Stimulated activated CD4-positive, alpha-beta T cell treated with anti-CD3 and anti-CD28 coated beads, TNF-alpha, amount 100 ng/mL, for 4 hours (primary cell): Measurements from ENCODE around the gene DLGAP4.

Source experiments
- DNase-seq, 3 experiments: peaks; one replicate each; pipeline ENCODE4 v3.0.0-alpha.2; 2020; ENCODE audit warnings: low read depth in 3 of 3

DLGAP4 gene

DNA sequence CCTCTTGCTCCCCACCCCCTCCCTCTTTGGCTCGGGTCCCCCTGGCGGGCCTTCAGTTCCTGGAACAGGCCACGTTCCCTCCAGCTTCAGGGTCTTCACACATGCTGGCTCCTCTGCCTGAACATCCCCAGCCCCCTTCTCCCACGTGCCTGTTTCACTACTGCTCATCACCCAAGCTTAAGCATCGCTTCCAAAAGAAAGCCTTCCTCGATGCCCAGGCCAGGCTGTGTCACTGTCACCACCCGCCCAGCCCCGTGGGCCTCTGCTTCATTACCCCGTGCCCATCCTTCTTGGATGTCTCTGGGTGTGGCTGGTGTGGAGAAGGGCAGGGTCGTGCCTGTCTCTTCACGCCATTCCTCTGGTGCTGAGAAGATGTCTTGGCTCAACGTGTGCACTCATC, 2.8 kb downstream of the DLGAP4 start:
- DNase-seq = no peak

DNA sequence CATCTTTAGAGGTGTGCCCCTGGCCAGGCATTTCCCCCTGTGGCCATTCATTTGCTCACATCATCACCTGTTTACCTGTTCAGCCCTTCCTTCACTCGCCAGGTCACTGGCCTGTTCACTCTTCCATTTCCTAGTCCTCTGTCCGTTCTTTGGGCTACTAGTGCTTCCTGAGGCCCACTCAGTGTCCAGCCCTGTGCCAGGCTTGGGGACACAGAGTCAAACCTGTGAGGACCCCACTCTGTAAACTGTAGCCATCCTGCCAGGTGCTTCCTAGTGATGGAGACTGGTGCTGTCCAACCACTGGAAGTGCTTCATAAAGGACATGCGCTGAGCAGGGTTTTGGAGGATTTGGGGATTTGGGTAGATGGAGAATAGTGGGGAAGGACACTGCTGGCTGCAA, 3.5 kb downstream of the DLGAP4 start:
- no peak for DNase-seq

DNA sequence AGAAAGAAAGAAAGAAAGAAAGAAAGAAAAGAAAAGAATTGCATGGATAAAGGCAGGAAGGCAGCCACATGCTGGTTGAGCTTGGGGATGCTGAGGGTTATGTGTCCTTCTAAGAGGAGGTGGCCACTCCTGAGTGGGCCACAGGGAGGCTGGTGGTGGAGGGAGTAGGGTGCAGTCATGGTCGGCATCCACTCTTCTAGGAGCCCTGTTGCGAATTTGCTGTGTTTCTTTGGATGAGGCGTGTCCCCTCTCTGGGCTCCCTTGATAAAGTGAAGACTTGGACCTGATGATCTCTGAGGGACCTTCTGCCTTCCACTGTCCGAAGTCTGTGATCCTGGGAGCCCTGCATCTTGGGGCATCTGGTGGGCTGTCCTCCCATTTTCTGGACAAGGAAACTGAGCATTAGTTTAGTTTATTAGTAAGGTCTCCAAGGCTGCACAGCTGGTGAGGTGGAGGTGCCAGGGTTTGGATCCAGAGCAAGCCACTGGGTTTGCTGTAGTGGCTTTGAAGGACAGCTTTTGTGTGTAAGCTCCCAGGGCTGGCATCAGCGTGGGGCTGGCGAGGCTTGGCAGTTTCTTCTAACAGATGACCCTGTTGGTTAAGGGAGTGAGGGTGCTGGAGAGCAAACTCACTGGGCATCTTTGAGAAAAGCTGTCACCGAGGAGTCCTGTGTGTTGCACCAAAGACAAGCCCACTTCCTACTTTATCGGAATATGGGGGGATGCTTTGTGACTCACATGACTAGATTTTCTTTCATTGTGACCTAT, 4.3 kb downstream of the DLGAP4 start:
- DNase-seq = no peak

DNA sequence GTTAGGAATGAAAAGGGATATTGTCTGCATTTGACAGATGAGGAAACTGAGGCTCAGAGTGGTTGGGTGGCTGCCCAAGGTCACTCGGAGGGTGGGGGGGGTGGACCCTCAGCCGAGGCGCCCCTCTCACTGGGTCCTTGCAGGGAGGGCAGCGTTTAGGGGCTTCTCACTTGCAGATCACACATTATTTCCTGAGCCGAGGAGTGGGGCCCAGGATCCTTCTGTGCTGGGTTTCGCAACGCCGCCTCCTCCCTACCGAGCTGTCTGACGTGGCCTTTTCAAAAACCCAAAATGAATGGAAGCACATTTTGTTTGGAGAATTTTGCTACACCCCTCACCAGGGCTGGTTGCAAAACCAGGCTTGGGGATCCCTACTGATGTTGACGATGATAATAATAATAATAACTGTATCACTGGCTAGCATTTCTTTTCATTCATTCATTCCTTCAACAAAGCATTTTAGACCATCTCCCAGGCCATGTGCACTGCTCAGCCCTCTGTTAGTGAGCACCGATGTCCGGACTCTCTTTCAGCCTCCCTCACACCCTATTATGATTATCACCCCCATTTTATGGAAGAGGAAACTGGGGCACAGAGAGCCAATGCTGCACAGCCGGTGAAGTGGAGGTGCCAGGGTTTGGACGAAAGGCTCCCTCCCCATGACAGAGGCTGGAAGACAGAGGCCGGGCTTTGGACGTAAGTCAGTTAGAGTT, 5.2 kb downstream of the DLGAP4 start:
- no peak for DNase-seq

DNA sequence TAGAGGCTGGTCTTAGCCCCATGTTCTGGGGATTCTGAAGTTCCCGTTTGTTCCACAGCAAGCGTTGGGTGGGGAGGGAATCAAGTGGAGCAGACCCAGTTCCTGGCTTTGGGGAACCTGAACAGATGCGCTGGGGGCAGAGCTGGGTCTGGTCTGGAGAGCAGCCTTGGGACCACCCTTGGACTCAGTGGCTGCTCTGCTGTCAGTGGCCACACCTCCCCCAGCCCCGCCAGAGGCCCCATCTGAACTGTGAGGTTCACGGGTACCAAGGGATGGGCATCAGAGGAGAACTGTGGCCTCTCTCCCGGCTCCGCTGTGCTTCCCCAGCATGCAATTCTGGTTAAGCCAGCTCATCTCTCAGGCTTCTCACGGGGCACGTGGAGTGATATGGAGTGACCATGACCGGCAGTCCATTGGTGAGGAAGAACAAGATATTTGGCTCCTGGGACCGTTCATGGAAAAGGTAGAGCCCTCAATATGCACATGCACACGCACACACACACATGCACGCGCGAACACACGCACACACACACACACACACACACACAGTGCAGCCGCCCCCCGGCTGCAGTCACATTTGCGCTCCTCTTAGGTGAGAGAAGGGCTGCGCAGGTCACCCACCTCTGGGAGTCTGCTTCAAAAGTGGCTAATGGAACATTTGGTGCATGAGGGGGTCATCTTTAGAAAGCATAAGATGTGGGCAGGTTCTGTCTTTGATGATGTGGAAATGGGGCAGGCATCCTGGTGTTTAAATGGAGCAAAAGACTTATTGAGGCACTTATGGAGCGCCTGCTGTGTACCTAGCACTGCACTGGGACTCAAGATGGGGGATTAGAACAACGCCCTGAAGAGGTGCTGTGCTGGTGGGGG, 6.0 kb downstream of the DLGAP4 start:
- DNase-seq = no peak

DNA sequence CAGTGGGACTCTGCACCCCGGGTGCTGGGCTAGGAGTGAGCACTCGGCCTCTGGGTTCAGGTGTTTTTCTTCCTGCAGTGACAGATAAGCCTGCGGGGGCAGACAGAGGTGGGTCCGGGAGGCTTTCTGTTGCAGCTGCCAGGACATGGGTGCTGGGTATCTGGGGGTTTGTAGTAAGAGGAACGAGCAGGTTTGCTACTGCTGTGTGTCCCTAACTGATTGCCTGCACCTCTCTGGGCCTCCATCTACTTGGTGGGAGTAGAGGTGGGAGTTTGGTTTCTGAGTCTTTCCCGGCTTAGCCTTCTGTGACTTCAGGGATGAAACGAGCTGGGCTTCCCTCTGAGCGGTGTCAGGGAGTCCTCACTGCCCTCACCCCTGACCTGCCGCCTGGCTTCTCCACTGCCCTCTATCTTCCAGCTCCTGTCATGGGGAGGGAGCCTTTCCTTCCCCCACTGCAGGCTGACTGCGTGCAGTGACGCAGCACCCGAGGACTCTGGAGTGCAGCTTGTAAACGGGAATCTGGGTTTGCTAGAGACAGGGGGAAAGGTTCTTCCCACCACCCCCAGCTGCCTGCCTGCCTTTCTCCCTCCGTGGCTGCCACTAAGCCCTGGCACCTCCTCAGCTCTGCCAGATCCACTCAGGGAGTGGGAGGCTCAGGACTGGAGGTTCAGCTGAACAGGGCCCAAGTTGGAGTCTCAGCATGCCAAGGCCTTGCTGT, 6.7 kb downstream of the DLGAP4 start:
- DNase-seq = no peak

DNA sequence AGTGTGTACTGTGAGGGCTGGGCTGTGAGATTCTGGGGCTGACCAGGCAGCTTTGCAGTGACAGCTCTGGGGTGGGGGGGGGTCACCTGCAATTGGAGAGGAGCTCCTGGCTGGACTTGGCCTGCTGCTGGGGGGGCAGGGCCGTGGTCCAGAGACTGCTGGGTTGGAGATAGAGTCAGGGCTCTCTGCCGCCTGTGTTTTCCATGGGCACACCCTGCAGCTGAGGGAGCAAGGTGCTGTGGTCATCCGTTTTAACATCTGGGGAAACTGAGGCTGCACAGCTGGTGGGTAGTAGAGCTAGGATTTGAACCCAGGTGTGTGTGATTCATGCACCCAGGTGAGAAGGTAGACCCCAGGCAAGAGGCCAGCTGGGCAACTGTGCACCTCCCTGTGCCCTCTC, 7.3 kb downstream of the DLGAP4 start:
- DNase-seq = no peak

DNA sequence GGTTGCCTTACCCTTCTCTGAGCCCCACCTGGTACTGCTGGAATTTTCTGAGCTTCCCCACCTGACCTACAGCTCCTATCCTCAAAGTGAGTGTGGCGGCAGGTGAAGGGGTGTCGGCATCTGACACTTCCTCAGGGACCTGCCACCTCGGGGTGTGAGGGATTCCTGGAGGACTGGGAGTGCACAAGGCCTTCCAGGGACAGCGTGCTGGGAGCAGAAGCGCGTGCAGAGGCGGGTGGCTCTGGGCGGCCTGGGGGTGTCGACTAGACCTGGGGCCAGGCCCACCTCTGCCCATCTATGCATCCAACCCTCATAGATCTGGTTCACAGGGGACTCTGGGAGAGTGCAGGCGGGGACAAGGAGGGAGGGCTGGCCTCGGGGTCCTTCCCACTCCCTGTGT, 7.8 kb downstream of the DLGAP4 start:
- DNase-seq = no peak

DNA sequence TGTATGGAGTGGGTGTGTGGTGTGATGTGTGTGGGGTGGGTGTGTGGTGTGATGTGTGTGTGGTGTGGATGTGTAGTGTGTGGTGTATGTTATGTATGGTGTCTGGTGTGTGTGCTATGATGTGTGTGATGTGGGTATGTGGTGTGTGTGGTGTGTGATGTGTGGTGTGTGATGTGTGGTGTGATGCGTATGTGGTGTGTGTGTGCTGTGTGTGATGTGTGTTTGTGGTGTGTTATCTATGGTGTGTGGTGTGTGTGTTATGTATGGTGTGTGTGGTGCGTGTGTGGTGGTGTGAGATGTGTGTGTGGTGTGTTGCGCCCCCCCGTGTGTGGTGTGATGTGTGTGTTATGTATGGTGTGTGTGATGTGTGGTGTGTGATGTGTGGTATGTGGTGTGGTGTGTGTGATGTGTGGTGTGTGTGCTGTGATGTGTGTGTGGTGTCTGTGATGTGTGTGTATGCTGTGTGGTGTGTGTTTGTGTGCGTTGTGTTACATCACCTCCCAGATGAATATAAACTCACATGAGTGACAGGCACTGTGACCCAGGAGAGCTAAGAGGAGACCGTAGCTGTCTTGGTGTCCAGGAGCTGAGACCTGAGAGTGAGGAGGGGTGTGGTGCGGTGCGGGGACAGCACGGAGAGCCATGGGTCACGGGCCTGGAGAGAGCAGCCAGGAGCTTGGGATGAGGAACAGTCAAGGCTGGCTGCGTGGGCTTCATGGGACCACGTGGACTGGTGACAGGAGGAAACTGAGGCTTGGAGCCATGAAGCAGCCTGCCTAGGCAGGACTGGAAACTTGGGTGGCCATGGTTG, 8.8 kb downstream of the DLGAP4 start:
- no peak for DNase-seq

DNA sequence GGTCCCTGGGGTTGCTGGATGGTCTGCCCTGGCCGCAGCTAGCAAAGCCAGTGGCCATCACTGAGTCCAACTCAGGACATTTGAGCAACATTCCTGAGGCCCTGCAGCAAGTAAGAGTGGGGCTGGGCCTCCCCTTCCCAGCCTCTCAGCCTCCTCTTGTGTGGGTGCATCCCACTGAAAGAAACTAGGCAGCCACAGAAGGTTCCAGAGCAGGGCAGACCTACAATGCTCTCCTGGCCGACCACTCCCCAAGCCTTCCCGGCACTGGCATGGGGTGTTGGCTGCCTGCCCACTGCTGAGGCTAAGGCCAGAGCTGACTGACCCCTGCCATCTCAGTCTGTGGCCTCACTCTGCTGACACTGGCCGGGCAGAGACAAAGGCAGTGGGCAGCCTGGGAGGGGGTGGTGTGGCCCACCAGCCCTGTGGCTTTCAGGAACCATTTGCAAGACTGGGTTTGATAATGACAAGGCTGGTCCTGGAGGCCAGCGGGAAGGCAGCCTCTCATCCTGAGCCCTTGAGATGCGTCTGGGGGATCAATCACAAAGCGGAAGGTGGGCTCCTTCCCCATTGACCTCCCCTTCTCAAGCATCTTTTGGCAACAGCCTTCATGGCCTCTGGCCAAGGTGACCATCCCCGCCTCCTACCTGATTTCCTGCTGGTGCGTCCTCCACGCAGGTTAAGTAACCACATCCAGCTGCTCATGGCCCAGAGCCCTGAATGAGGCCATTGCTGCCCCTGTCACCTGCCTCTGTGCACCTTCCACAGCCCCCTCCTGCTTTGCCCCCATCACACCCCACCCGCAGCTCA, 9.6 kb downstream of the DLGAP4 start:
- no peak for DNase-seq

DNA sequence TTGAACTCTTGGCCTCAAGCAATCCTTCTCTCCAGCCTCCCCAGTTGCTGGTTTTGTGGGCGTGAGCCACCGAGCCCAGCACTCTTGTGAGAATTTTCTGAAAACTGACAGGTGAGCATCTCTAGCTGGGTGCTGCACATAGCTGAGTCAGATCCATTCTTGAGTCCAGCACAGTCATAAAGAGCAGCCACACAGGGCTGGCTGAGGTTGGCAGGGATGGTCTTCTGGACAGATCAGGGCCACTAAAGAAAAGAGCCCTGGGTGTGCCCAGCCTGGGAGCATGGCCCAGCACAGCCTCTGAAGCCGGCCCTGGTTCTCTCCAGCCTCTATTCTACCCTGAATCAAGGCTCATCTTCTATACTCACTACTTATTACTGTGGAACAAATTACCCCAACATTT, 11.5 kb downstream of the DLGAP4 start:
- no peak for DNase-seq

DNA sequence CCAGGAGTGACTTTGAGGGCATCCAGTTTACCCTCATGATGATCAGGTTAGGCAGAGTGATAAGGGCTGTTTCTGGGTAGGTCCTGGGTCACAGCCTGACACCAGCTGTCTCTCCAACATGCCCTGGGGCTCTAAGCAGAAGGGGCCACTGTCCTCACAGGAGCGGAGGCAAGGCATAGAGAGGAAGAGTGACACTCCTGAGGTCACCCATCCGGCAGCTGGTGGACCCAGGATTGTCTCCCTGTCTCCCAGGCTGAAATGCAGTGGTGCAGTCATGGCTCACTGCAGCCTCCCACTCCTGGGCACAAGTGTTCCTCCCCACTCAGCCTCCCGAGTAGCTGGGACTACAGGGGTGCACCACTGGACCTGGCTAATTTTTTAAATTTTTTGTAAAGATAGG, 12.0 kb downstream of the DLGAP4 start:
- DNase-seq = no peak

DNA sequence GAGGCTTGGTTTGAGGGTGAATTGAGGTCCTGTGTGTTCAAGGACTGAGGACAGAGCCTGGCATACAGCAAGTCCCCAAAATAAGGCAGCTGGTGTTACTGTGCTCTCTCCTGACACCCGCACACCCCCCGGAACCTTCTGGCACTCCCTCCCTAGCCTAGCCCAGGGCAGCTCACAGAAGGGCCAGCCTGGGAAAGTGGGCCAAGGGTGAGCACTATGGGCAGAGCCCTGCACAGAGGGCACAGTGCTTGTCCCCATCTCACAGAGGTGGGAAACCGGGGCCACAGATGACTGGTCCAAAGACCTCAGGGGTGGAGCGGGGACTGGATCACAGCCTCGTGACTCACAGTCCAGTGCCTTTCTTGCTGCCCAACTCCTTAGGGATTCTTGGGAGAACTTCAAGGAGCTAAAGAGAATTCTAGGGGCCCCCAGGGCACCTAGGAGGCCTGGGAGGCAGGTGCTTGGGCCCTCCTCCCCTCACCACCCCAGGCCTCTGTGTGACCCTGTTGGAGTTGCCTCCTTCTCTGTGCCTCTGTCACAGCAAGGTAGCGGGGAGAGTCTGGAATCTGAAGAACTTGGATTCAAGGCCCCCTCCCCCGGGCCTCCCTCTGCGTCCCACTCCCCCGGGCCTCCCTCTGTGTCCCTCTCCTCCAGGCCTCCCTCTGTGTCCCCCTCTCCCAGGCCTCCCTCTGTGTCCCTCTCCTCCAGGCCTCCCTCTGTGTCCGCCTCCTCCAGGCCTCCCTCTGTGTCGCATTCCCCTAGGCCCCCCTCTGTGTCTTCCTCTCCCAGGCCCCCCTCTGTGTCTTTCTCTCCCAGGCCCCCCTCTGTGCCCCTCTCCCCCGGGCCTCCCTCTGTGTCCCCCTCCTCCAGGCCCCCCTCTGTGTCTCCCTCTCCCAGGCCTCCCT, 13.5 kb downstream of the DLGAP4 start:
- no peak for DNase-seq

DNA sequence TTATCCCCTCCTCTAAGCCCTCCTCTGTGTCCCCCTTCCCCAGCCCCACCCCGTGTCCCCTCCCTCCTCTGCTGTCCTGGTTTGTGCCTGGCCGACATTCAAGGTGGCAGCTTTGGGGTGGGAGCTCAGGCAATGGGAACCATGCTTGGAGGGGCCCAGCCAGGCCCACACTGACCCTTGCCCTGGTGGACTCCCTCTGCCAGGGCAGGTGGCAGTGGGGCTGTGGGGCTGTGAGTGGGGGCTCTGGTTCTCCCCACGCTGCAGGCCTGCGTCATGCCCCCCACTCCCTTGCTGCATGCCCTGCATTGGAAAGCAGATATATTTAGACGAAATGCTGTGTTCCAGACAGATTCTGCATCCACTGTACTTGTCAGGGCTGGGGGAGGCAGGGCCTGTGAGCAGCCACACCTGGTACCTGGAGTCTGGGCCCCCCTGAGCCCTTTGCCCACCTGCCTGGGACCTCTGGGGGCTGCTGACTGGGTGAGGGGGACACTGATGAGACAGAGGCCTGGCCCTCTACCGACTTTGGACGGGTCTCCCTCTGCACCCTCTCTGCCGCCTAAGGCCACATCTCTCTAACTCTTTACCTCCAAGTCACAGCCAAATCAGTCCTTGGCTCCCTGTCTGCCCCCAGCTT, 14.2 kb downstream of the DLGAP4 start:
- DNase-seq = no peak

DNA sequence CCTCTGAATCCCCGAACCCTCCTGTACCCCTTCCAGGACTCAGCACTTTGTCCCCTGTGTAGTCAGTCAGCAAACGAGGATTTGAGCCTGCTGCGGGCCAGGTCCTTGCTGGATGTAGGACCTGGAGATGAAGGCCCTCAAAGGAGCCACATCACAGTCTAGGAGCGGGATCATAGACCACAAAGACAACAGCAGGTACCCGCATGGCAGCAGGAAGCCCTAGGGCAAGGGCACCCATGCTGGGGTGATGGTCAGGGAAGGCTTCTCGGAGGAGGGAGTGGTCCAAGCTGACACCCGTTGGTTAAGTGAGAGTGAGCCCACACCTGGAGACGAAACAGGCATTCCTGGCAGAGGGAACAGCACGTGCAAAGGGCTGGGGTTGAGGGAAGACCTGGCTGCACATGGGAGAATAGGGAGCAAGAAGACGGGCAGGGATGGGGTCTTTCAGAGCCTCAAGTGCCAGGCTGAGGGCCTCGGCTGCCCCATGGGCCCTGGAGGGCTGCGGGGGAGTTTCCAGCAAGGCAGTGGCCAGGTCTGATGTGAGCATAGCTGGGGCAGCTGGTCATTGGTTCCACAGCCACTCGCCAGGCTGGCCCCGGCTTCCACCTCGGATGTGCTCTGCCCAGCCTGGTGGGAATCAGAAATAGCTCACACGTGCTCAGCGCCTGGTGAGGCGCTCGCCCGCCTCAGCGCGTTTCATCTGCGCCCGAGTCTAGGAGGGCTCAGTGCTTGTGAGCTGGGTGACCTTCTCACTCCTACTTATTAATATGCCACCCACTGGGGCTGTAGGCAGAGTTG, 15.0 kb downstream of the DLGAP4 start:
- no peak for DNase-seq

DNA sequence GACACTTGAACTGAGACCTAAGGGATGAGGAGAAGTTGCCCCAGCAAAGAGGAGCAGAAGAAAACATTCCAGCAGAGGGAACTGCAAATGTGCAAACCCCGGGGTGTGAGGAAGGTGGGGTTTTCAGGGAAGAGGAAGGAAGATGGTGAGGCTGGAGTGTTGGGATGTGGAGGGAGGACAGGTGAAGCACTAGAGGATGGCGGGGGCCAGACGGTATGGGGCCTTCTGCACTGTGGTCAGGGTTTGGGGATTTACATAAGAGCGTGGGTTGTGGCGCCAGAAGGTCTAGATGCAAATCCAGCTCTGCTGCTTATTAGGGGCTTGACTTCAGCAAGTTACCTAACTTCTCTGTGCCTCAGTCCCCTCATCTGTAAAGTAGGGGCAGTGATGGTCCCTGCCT, 16.0 kb downstream of the DLGAP4 start:
- DNase-seq = no peak

DNA sequence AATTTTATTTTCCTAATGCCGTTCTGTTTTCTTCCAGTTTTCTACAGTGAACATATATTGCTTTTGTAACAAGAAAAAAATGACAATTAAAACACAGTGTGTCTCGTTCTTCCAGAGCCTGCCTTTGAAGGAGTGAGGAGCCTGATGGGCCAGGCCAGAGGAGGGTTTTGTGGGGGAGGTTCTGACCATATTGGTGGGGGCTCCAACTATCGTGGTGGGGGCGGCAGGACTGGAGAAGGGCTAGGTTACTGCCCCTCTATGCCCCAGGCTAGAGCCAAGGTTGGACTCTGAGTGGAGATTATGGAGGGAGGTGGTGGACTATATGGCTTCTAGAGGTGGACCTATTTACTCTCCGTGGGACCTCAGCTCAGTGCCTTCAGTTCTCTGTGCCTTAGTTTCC, 24.0 kb downstream of the DLGAP4 start:
- DNase-seq = no peak

DNA sequence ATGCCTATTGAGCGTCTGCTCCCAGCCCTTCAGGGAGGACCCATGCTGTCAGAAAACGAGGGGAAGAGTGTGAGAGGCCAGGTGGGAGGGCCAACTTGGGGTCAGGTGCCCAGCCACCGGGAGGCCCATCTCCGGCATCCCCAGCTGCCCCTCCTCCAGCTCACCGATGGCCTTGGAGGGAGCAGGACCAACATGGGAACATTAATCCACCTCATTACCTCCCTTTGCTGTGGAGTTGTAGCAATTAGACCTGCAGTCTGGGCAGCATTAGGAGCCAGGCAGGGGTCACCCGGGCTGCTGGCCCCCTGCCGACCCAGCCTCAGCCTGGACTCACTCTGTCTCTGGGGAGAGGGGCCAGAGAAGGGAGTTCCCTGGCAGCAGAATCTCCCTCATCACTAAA, 25.1 kb downstream of the DLGAP4 start:
- no peak for DNase-seq
